22Rv1 (cell line): ENCODE data around the gene WIPF1.

Experiments
- H3K27ac ChIP-seq: fragments of 450-650 bp; 2 replicates; pipeline ENCODE4 v1.5.1; 2017
- CTCF ChIP-seq: fragments of 450-650 bp; IDR thresholded peaks from 2 replicates; pipeline ENCODE4 v1.5.1; 2017; ENCODE audit warnings: mild to moderate bottlenecking
- ZFX ChIP-seq: fragments of 450-650 bp; IDR thresholded peaks from 2 replicates; pipeline ENCODE4 v1.6.1; 2017; ENCODE audit warnings: antibody characterized with exemption, borderline replicate concordance

The WIPF1 gene

DNA sequence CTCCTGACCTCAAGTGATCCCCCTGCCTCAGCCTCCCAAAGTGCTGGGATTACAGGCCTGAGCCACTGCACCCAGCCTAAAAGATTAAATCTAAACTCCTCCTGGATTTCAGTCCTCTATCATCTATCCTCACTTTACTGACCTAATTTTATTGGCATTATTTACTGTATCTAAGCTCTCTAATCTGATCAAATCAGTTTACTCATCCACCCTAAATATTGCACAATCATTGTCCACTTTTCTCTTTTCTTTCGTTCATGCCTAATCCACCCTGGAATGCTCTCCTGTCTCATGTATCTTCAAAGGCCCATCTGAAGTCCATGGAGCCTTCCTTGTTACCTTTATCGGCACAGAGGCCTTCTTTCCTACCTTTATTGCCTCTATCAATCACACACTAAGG lies 79.2 kb downstream of the WIPF1 start:
- no peak overlapping the region for H3K27ac ChIP-seq
- TF ChIP-seq CTCF: no peak

- no peak for TF ChIP-seq ZFX
- no peak for TF ChIP-seq CTCF
- no peak overlapping the region for H3K27ac ChIP-seq
Observed at GRCh38 chr2:174516501-174517378, 80.9 kb downstream of the WIPF1 start.

DNA sequence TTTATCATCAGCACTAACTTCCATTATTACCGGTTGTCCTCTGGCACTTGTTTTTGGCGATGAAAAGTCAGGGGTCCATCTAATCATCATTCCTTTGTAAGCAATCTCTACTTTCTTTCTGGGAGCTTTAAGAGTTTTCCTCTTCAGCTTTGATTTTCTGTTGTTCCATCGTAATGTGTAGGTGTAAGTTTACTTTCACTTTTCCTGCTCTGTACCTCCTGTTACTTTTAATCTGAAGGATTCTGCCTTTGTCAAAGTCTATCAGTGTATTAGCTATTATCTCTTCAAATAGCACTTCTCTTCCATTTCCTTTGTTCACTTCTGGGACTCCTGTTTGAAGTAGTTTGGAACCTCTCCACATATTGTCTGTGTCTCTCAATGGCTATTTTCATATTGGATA lies 85.3 kb downstream of the WIPF1 start:
- H3K27ac ChIP-seq: no peak overlapping the region
- TF ChIP-seq ZFX (no peak), CTCF (no peak)

DNA sequence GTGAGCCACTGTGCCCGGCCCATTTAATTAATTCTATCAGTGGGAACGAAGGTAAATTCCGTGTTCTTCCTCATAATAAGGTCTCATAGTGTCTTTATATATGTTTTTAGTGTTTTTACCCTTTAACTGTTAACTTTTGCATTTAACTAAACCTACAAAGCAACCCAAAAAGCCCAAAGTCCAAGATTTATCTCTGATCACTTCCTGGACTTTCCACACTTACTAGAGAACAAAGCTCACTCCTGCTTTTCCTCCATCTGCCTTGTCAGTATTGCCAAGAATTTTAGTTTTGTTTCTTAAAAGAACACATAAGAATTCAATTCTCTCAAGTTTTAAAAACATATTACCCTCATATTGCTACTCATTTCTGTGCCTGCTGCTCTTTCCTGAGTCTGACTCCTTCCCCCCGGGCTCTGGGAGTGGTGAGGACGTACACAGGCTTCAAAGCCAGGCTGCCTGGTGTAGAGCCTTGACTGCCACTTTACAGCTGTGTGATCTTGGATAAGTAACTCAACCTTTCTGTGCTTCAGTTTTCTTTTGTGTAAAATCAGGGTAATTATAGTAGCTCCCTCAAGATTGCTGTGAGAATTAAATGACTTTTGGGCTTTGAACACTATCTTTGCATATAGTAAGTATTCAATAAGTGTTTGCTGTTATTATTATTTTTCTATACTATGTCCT lies 85.9 kb downstream of the WIPF1 start:
- H3K27ac ChIP-seq: no peak overlapping the region
- TF ChIP-seq CTCF (no peak), ZFX (no peak)

DNA sequence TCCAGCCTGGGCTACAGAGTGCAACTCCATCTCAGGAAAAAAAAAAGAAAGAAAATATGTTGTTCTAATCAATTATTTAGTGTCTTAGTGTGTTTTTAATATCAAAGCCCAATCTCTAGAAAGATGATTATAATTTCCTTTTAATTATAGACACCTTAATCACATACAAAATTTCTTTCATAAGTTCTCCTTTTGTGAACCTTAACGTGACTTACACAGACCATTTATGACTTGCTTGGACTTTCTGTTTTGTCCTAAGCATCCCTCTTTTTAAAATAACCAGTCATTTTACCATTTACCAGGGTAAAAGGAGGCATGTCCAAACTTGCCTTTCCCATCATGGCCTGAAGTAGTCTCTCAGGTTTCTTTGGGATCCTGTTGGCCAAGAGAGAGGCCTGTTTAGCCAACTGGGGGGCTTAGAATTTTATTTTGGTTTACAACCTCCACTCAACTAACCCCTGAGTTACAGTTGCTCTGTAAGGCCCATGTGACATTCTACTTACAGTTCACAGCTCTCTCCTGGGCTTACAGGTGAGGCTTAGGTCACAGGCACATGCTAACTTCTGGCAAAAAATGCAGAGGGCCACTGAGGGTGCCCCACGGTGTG lies 86.9 kb downstream of the WIPF1 start:
- no peak overlapping the region for H3K27ac ChIP-seq
- TF ChIP-seq CTCF (no peak), ZFX (no peak)
